Ishikawa (cell line): ENCODE data around the gene SPOCK1.

ENCODE experiments used
- CEBPB ChIP-seq: IDR thresholded peaks from 2 replicates; pipeline ENCODE4 v1.6.1; 2012
- CREB1 ChIP-seq: IDR thresholded peaks from 2 replicates; pipeline ENCODE4 v1.6.1; 2012; ENCODE audit warnings: low read depth
- EGR1 ChIP-seq: IDR thresholded peaks from 2 replicates; pipeline ENCODE4 v1.6.1; 2012
- EP300 ChIP-seq: IDR thresholded peaks from 2 replicates; pipeline ENCODE4 v1.6.1; 2012; ENCODE audit warnings: borderline replicate concordance
- FOXM1 ChIP-seq: IDR thresholded peaks from 2 replicates; pipeline ENCODE4 v1.6.1; 2012; ENCODE audit warnings: low read depth, borderline replicate concordance
- NFIC ChIP-seq: IDR thresholded peaks from 2 replicates; pipeline ENCODE4 v1.6.1; 2012
- RAD21 ChIP-seq: IDR thresholded peaks from 2 replicates; pipeline ENCODE4 v1.6.1; 2012; ENCODE audit warnings: low read depth
- TAF1 ChIP-seq: IDR thresholded peaks from 2 replicates; pipeline ENCODE4 v1.6.1; 2012; ENCODE audit warnings: low read depth, mild to moderate bottlenecking
- TCF12 ChIP-seq: IDR thresholded peaks from 2 replicates; pipeline ENCODE4 v1.6.1; 2012; ENCODE audit warnings: low read depth
- TEAD4 ChIP-seq: IDR thresholded peaks from 2 replicates; pipeline ENCODE4 v1.6.1; 2012
- YY1 ChIP-seq: IDR thresholded peaks from 2 replicates; pipeline ENCODE4 v1.6.1; 2012; ENCODE audit warnings: low read depth
- ZBTB7A ChIP-seq: IDR thresholded peaks from 2 replicates; pipeline ENCODE4 v1.6.1; 2012; ENCODE audit warnings: low read depth
- TF ChIP-seq, protein P1 (sequence below): IDR thresholded peaks from 2 replicates; pipeline ENCODE4 v1.6.1; 2012; ENCODE audit warnings: low read depth, mild to moderate bottlenecking
- TF ChIP-seq, protein P2 (sequence below): IDR thresholded peaks from 2 replicates; pipeline ENCODE4 v1.6.1; 2012
- TF ChIP-seq, protein P3 (sequence below): IDR thresholded peaks from 2 replicates; pipeline ENCODE4 v1.6.1; 2012

Gene SPOCK1

DNA sequence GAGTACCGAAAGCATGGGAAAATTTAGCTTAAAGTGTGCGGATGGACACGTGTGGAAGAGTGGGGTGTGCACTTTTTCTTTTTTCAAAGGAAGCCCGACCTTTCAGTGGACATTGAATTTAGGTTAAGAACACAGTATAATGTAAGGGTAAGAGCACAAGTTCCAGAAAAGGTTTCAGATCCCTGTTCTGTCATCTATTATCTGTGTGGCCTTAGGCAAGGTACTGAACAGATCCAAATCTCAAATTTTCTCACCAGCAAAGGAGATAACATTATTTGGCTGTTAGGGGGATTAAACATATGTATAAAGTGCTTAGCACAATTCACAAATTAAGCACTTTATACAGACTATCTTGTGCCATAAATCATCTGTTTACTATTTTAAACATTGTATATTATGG, 441.0 kb downstream of the SPOCK1 start:
- TF ChIP-seq, protein P1, sequence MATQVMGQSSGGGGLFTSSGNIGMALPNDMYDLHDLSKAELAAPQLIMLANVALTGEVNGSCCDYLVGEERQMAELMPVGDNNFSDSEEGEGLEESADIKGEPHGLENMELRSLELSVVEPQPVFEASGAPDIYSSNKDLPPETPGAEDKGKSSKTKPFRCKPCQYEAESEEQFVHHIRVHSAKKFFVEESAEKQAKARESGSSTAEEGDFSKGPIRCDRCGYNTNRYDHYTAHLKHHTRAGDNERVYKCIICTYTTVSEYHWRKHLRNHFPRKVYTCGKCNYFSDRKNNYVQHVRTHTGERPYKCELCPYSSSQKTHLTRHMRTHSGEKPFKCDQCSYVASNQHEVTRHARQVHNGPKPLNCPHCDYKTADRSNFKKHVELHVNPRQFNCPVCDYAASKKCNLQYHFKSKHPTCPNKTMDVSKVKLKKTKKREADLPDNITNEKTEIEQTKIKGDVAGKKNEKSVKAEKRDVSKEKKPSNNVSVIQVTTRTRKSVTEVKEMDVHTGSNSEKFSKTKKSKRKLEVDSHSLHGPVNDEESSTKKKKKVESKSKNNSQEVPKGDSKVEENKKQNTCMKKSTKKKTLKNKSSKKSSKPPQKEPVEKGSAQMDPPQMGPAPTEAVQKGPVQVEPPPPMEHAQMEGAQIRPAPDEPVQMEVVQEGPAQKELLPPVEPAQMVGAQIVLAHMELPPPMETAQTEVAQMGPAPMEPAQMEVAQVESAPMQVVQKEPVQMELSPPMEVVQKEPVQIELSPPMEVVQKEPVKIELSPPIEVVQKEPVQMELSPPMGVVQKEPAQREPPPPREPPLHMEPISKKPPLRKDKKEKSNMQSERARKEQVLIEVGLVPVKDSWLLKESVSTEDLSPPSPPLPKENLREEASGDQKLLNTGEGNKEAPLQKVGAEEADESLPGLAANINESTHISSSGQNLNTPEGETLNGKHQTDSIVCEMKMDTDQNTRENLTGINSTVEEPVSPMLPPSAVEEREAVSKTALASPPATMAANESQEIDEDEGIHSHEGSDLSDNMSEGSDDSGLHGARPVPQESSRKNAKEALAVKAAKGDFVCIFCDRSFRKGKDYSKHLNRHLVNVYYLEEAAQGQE, result no peak
- no peak for TF ChIP-seq YY1
- no peak for TF ChIP-seq TEAD4
- TF ChIP-seq, protein P2, sequence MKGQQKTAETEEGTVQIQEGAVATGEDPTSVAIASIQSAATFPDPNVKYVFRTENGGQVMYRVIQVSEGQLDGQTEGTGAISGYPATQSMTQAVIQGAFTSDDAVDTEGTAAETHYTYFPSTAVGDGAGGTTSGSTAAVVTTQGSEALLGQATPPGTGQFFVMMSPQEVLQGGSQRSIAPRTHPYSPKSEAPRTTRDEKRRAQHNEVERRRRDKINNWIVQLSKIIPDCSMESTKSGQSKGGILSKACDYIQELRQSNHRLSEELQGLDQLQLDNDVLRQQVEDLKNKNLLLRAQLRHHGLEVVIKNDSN, result no peak
- no peak for TF ChIP-seq CEBPB
- TF ChIP-seq TCF12, result no peak
- TF ChIP-seq NFIC, result no peak
- TF ChIP-seq EGR1, result no peak
- no peak for TF ChIP-seq RAD21
- no peak for TF ChIP-seq ZBTB7A
- TF ChIP-seq EP300, result no peak
- no peak for TF ChIP-seq CREB1
- TF ChIP-seq FOXM1, result no peak
- TF ChIP-seq, protein P3, sequence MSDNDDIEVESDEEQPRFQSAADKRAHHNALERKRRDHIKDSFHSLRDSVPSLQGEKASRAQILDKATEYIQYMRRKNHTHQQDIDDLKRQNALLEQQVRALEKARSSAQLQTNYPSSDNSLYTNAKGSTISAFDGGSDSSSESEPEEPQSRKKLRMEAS, result no peak

DNA sequence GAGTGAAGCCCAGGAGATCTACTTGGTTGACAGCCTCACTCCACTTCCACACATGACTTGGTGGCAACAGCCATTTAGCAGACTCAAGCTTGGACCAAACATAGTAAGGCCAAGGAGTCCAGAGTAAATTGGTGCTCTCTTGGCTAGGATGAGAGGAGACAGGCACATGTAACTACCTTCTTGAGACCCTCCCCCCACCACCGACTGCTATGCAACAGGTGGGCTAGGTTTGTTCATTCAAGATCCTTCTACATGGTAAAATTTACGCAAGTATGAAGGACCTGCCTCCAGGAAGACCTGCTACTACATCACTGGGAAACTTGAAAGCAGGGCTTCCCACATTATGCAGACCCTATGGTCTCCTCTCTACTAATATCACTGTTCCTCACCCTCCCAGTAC, 442.4 kb downstream of the SPOCK1 start:
- TF ChIP-seq TAF1, result no peak
- TF ChIP-seq EGR1, result no peak
- no peak for TF ChIP-seq CREB1
- TF ChIP-seq RAD21, result no peak

DNA sequence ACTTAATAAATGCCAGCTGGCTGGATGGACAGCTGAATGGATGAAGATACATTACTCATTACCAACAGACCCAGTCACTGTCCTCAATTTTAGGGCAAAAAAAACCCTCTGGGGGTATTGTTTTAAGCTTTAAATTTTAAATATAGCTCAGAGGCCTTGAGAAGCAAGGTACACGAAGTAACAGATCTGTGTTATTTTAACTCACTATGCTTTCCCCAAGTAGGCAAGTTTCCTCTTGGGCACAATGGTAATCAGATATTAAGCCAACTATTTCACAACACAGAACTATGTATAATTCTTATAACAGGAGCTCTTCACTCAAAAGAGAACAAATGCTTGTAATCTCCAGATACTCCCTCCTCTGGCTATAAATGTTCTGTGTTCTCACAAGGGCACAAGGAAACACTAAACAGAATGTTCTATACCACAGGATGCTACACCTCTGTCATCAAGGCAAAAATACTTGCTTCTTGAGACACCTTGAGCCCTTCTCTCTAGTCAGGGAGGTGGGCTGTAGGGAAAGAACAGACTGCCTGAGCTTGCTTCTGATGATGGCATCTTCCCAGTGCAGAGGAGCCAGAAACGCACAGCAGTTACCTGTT, 443.8 kb downstream of the SPOCK1 start:
- TF ChIP-seq TAF1 (no peak), RAD21 (no peak), NFIC (no peak), TCF12 (no peak), YY1 (no peak), EGR1 (no peak), TEAD4 (no peak), ZBTB7A (no peak), EP300 (no peak), CEBPB (no peak), CREB1 (no peak), FOXM1 (no peak)
- TF ChIP-seq, protein P1, result no peak
- TF ChIP-seq, protein P3, result no peak
- TF ChIP-seq, protein P2, result no peak

DNA sequence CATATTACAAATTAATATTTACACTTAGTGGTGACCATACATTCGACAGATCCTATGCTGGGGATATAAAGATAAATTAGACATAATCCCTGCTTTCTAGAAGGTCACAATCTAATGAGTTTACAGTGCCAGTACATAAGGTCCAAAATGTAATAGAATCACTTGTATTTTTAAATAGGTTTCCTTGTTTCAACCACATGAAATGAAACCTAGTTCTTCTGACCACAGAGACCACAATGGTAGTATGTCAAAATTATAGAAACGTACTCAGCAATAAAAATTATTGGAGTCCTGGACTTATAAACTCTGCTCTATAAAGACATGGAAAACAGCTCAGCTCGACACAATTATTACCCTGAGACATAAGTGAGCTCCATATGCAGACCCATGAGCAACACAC, 444.3 kb downstream of the SPOCK1 start:
- TF ChIP-seq EP300 (no peak), CEBPB (no peak), NFIC (no peak), YY1 (no peak), FOXM1 (no peak), TAF1 (no peak), EGR1 (no peak), CREB1 (no peak), TEAD4 (no peak), ZBTB7A (no peak), RAD21 (no peak), TCF12 (no peak)
- TF ChIP-seq, protein P2, result no peak
- TF ChIP-seq, protein P3, result no peak
- TF ChIP-seq, protein P1, result no peak
